NCI-H2081 (cell line): Measurements from ENCODE around the gene TCF15.

Experiments used
- DNase-seq, 2 experiments: peaks; one replicate each; lab custom pipeline; 2025; lab: John Stamatoyannopoulos, UW

Gene TCF15

DNA sequence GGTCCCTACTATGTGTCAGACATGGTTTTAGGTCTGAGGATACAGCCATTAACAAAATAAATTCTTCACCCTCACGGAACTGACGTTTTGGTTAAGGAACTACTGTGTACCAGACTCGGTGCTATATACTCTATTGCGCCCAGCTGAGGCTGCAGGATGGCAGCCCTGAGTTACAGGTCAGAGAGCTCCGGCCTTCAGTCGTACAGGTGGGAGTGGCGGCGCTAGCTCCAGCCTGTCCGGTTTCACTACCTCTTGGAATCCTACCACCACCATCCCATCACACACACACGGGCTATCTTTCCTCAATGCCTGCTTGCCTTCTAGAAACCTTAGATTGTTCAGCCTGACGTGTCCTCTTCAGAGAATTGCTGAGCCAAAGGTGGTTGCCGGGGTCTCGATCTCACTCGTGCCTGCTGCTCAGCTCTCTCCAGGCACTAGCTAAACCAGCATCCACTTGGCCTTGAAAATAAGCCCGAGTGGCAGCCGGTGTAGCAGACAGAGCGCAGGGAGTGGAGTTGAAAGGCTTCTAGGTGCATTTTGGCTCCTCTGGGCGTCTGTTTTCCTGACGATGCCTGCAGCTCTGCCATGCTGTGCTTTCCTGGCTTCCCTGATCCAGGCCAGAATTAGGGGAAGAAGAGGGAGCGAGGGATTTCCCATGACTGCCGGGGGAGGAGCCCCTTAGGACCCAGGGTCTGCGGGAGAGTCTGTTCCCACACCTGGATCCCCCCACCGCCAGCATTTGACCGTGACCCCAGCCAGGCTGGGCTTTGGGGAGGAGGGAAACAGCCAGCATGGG lies 1.1 kb upstream of the TCF15 start:
- DNase-seq: no peak

DNA sequence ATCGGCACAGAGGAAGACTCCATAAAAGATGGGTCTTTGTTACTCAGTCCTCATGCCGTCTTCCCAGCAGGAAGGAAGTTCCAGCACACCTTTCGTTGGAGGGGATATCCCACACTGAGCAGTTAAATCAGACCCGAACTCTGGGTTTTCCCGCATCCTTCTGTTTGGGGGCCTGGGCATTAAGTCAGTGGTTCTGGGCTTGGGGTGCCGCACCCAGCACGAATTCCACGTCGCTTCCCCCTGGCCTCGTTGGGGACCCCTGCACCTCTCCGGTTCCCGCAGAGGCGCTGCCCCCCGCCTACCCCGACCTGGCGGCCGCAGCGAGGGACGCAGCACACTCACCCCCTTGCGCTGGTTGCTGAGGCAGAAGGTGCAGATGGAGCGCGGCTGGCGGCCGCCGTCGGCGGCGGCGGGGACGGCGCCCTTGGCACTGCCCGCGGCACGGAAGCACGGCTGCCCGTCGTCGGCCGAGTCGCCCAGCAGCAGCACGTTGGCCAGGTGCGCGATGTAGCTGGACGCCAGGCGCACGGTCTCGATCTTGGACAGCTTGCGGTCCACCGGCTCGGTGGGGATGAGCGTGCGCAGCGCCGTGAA lies 641 bp downstream of the TCF15 start:
- DNase-seq: peak; percentile 2 to 28

DNA sequence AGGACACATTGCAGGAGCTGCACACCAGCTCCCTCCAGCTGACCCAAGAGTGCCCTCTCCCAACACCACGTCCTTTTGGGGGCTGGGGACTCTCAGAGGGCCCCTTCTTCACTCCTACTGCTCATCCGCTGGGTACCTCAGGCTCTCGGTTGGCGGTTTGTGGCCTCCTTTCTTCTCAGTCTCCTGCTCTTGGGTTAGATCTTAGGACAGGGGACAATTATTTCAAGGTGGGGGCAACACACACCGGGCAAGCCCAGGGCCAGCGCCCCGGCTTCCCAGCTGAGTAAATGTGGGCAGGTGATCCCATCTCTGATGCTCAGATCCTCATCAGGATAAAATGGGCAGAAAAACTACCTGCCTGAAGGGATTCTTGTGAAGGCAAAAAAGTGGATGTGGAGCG lies 1.1 kb downstream of the TCF15 start:
- no peak for DNase-seq

DNA sequence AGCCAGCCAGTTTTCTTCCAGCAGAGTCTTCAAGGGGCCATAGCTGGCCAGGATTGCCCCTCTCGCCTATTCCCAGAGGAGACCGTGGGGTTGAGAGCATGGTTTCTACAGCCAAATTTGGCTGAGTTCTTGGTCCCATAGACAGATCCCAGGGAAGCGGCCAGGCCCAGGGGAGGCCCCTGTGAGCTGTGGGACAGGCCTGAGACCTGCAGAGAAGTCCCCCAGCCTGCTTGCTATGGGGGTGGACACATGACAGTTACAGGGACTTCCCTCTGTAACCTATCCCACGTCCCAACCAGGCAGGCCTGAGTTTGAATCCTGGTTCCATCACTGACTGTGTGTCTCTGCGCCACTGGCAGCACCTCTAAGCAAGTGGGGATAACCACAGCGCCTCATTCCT lies 2.6 kb downstream of the TCF15 start:
- DNase-seq: no peak

DNA sequence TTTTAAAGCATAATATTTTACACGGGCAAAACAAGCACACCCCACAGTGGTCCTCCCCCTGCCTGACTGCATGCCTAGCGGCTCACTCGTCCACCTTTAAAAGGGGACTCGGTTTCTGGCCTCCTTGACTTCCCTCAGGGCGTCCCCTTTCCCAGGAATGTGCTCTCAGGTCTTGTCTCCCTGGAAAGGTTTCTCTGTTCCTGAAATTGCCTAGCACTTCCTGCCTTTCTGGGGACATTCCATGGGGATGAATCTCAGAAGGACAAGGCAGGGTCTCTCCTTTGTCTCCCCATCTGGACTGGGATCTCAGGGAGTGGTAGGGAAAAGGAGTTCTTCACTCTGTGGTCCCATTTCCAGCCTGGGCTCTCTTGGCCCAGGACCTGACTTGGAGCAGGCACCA lies 4.9 kb downstream of the TCF15 start:
- DNase-seq: no peak

DNA sequence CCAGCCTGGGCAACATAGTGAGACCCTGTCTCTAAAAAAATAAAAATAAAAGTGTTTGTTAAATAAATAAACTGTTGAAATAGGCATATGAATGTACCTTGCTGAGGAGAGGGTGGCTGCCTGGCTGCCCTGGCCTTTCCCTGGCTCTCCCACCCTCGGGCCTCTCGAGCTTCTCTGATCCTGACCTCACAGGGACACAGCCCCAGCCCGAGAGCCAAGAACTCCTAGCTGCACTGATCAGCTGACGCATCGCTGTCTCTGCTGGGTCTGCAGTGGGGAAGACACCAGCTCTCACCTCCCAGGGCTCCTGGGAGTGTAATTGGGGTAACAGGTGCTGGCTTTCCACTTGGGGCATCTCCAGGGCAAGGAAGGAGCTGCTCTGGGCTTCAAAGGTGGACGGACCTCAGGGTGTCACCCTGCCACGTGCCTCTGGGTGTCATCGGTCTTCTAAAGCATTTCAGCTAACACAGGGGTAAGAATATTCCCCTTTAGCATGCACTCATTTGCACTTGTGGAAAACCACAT lies 6.9 kb downstream of the TCF15 start:
- DNase-seq: no peak

DNA sequence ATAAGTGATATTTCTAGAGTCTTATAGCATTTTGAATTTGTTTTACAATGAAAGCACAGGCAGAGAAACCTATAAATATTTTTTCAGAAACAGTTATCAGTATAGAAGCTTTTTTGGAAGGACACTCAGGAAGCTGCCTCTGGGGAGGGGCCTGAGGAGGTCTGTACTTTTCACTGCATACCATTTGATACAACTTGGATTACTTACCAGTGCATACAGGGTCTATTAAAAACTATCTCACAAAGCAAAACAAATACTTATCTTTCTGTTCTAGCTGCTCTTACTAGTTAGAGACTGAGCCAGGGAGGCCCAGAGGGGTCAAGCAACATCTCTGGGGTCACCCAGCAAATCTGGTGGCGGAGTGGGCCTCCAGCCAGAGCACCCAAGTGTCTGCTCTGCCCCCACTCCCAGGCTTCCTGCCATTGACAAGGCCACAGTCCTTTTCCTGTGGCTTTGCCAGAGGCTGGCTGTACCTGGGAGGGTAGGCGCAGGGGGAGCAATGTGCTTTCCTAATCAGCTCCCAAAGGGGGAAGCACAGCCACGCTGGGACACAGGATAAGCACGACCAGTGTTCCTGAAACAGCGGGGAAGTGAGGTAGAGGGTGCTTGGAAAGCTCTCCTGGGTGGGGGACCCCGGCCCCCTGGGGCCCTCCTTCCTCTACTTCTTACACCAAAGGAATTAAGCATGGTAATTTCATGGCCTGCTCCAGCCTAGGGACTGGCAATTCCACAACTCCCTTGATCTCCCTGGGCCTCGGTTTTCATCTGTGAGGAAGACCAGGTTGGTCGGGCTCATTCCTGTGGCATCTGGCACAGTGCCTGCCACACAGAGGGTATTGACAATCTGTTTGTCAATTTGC lies 7.8 kb downstream of the TCF15 start:
- no peak for DNase-seq

DNA sequence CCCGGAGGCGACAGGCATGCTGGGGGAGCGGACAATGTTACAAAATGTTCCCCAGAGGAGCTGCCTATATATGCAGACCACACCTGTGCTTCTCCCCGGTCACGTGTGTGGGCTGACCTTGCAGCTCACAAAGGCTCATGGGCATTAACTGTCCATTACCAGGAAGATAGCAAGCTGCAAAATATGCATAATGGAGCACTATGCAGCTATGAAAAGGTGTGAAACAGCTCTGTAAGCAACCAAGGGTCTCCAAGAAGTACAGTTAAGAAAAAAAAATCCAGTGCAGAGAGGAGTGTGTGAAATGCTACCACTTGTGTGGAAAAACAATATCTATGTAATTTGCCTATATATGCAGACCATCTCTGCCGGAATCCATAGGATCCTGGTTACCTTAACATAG lies 9.4 kb downstream of the TCF15 start:
- no peak for DNase-seq

DNA sequence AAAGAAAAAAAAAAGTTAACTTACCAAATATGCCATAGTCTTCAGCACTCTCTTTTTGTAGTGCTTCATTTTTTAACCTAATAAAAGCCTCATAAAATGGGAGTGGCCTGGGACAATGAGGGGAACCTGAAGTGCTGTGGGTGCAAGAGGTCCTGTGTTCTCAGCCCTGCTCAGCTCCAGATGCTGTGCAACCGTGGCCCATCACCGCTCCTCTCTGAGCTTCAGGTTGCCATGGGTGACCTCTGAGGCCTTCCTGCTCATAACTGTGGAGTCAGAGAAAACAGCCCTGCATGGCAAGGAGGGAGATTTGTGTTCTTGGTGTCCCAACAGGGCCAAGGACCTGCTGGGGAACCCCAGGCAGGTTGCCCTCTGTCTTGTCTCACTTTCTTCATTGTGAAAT lies 10.0 kb downstream of the TCF15 start:
- DNase-seq: no peak

DNA sequence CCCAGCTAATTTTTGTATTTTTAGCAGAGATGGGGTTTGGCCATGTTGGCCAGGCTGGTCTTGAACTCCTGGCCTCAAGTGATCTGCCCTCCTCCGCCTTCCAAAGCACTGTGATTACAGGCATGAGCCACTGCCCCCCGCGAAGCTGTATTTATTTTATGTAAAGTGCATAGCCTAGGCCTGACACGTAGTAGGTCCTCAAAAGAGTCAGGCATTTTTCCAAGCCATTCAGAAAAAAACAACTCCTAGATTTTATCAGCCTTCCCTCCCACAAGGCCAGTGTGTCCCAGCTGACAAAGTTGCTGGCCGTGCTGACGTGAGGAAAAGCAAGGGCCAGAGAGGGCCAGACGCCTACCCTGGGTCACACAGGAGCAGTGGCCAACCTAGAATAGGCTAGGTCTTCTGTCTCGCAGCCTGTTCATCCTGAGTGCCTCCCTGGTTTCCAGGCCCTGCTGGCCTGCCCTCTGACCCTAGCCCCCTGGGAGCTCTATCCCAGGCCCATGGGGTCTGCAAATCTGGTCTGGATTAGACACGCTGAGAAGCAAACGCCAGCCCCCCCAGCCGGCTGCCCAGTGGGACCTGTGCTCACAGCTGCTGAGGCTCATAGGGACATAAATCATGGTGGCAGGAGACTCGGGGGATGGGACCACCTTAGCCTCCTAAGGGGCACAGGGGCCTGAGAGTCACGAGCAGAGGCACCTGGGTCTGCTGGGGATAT lies 11.8 kb downstream of the TCF15 start:
- DNase-seq: no peak

DNA sequence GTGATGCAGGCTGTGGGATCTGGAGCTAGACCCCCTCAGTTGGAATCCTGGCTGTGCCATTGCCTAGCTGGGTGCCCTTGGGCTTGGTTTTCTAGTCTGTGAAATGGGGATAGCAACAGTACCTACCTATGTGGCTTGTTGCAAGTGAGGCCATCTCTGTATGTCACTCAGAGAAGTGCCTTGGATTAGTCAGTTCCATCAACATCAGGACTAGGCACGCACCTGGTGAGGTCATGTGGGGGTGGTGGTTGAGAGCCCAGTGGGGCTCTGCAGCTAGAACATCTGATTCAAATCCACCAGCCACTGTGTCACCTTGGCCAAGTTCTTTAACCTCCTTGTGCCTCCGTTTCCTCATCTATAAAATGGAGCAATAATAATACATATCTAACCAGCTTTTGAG lies 12.5 kb downstream of the TCF15 start:
- DNase-seq: no peak

DNA sequence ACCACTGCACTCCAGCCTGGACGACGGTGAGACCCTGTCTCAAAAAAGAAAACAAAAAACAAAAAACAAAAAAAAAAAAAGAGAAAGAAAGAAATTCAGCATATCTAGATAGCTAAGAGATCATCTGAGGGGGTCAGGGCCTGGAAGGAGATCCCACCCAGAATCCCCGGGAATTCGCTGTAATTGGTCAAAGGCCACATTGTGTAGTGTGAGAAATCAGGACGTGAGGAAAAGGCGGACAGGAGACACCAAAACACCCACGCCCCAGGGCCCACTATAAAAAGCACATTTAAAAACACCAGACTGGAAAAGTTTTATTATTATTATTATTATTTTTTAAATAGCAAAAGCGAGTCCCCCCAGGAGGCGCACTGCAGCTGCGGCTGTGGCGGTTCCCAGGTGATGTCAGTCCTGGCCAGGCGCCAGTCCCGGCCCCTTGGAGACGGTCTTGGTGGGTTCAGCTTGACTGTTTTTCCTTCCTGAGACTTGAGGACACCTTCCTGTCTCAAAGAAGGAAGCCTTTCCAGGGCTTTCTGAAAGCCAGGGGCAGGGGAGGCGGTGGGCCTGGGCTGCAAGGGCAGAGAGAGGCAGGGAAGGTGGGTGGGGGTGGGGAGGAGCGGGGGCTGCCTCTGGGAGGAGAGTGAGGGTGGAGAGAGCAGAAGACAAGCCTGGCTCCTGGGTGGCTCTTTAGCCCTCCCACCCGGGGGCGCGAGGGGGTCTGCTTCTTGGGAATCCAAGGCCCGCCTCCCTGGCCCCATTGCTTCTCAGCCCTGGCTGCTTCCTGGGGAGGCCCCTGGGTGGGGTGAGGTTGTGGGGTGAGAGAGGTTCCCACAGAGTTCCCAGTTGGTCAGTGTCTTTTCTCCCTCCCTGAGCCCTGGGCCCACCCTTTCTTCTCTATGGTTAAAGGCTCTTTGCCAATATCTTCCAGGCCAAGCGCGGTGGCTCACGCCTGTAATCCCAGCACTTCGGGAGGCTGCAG lies 14.5 kb downstream of the TCF15 start:
- no peak for DNase-seq

DNA sequence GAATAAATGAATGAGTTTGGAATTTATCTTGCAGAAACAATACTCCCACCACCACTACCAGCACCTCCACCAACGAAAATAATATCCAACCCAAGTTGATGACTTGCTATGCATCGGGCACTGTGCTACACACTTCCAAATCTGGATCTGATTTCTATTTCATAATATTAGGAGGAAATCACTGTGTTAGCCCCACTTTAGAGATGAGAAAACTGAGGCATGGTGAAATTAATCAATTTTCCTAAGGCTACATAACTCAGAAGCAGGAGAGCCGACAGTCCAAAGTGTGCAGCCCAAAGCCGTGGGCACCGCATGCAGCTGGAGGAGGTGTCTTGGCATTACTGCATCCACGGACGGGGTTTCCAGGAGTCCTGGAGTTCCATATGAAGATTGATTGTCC lies 17.6 kb downstream of the TCF15 start:
- no peak for DNase-seq

DNA sequence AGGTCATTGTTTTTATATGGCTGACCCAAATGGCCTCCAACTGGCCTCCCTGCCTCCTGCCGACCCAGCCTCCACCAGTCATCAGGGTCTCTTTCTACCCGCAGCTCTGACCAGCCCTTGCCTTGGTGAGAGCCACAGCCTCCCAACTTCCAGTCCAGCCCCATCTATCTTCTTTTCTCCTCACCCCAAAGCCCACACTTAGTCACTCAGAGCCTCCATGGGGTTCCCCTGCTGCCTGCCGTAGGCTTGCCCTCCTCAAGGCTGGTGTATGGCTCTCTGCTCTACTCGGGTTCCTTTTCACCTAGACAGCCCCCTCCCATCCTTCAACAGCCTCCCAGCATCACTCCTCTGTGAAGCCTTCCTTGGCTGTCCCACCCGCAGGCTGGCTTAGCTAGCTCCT lies 18.2 kb downstream of the TCF15 start:
- DNase-seq: no peak

DNA sequence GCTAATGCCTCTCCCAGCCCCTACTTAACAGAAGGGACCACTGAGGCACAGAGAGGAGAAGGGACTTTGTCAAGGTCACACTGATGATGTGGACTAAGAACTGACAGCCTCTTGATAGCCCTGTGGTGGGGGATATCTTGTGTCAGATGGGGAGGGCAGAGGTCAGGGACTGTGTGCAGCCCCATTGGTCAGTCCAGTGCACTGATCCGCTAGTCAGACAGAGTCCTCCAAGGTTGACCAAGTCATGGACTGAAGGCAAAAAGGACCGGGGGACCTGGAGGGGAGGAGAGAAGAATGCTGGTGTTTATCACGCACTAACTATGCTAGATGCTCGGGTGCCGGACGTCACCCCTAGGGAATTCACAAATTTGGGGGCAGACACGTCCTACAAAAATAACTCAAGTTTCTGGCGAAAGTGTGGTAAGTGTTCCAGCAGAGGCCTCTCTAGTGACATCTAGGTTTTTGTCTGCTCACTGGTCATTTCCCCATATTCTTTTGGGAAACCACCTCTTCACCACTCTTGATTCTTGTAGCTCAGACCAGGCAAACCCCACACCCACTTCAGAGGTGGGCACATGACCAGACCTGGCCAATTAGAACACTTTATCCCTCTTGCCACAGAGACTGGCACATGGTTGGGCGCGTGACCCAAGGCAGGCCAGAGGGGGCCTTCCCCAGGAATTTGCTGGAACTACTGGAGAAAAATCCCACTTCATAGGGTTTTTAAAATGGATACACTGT lies 21.0 kb downstream of the TCF15 start:
- DNase-seq: no peak

DNA sequence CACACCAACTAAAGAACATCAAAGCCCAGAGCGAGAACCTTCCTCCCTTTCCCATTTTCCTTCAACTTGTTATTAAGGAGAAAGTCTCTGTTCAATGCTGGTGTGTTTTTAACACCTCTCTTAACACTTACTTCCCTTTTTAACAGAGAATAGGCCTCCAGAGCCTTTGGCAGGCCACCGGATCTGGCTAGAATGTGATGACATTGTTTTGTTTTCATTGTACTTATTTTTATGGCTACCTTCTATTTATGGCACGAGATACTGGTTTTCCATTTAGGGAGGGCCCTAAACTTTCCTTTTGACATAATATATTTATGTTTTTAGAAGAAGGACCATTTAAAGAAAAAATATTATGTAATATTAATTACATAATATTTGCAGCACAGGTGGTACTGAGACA lies 21.6 kb downstream of the TCF15 start:
- DNase-seq: no peak

DNA sequence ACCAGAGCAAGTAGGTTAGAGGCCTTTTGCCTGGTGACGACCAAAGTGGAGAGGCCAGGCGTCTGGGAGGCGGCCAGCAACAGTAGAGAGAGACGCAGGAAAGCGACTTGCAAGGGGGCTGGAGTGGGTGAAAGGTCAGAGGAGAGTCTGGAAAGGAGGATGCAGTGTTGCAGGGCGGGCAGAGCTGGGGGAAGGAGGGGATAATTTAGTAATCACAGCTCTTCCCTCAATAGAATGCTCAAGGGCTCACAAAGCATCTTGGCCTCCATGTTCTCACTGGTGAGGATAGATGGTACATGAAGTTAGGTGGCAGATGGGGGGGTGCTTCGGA lies 25.2 kb downstream of the TCF15 start:
- DNase-seq: no peak

DNA sequence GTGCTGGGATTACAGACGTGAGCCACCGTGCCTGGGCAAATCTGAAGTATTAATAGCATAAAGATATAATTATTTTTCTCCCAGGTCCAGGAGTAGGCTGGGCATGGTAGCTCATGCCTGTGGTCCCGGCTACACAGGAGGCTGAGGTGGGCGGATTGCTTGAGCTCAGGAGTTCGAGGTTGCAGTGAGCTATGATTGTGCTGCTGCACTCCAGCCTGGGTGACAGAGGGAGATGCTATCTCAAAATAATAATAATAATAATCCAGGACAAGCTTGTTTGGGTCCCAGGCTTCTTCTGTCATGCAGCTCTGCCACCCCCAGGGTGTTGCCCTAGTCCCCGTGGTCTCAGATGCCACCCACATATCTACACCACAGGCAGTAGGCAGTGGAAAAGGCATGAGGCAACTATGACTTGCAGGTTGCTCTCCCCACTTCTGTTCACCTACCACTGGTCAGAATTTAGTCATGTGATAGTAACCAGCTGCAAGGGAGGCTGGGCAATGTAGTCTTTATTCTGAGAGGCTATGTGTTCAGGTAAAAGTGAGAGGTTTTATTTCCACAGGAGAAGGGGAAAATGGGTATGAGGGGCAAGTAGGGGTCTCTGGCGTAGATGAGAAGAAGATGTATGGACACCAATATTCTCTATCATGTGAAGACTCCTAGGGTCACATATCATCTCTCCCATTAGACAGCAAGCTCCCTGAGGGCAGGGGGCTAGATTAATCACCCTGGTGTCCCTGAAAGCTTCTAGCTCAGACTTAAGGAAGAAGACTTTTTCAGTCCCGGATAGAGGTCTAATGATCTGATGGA lies 25.7 kb downstream of the TCF15 start:
- DNase-seq: no peak

DNA sequence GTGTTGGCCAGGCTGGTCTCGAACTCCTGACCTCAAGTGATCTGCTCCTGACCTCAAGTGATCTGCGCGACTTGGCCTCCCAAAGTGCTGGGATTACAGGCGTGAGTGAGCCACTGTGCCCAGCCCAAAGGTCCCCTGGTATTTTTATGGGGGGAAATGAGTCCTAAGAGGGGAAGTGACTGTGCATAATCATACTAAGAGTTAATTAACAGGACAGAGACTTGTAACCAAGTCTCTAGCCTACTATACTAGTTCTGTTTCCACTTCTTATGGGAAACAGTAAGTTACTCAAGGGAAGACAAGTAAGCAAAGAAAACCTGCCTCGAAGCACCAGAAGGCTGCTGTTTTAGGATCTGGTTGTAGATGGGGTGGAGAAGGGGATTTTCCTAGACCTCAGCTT lies 27.9 kb downstream of the TCF15 start:
- no peak for DNase-seq
